ENCODE measurements around the gene CABLES2.

CABLES2 gene

DNA sequence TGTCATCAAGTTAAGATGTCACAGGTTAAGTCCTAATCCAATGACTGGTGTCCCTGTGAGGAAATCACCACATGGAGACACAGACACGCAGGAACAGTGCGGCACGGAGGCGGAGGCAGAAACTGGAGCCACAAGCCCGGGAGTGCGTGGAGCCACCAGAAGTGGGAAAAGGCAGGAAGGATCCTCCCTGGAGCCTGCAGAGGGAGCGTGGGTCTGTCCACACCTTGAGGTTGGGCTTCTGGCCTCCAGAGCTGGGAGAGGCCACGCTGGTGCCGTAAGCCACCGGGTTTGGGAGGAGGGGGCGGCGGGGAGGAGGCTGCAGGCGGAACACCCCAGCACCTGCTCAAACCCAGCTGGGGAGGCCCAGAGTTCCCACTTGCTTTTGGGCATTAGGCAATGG lies 3.8 kb downstream of the CABLES2 start:
- DNase-seq = no peak

DNA sequence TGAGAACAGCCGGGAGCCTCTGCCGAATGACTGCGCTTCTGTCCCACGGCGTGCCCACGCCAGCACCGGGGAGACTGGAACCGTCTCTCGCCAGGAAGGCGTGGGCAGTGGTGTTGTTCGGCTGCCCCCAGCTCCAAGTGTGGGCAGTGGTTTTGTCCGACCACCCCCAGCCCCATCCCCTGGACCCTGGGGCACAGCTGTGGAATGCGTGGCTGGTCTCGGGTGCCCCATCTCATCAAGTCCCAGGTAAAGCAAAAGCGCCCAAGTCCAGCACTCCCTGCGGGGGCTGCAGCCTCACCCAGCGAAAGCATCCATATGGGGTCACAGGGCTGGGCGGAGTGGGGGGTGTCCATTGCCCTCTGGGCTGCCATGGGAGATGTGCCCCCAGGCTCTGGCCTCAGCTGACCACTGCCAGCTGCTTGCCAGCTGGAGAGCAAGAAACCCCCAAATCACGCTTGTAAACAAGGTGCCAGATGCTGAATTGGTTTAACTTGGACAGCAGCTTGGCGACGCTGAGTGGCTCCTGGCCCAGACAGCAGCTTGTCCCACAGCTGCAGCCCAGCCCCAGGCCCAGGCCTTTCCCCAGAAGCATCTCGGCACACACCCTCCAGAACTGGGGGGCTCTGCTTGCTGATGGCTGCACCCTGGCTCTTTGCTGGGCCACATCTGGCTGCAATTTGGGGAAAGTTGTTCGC lies 4.5 kb downstream of the CABLES2 start:
- no peak for DNase-seq

- no peak for DNase-seq
Measured at GRCh38 chr20:62401331-62401779, 5.7 kb downstream of the CABLES2 start.

DNA sequence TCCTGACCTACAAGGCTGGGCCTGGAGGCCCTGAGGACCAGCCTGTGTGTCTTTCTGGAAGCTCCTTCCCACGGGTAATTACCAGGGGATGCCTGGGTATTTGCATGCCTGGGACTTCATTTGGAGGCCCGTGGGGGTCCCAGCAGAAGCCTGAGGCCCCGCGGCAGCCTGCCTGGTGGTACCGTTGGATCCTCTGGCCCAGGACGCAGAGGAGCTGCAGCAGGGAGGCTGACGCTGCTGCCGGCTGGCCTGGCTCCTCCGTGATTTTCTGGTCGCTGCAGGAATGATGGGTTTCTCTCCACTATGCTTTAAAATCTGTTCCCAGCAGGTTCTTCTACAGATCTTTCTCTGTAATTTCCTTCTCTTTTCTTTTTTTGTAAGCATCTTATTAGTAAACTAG lies 6.5 kb downstream of the CABLES2 start:
- no peak for DNase-seq

DNA sequence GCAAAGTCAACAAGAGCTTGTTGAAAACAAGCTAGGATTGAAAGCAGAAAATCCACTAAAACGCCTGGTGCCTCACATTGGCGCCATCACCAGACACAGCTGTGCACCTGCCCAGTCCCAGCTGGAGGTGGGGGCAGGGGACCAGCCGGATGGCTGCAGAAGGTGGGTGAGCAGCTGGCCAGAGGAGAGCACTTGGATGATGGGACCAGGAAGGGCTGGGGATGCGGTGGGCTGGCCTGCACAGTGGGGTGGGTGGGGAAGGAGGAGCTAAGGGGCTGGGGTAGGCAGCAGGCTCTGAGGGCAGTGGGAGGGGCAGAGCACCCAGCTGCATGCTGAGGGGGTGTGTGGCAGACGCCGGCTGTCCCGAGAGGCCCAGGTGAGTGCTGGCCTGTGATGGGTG lies 7.1 kb downstream of the CABLES2 start:
- DNase-seq = no peak

- DNase-seq = no peak
Measured at GRCh38 chr20:62398120-62398821, 8.8 kb downstream of the CABLES2 start.

- no peak for DNase-seq
Measured at GRCh38 chr20:62396367-62397239, 10.5 kb downstream of the CABLES2 start.

DNA sequence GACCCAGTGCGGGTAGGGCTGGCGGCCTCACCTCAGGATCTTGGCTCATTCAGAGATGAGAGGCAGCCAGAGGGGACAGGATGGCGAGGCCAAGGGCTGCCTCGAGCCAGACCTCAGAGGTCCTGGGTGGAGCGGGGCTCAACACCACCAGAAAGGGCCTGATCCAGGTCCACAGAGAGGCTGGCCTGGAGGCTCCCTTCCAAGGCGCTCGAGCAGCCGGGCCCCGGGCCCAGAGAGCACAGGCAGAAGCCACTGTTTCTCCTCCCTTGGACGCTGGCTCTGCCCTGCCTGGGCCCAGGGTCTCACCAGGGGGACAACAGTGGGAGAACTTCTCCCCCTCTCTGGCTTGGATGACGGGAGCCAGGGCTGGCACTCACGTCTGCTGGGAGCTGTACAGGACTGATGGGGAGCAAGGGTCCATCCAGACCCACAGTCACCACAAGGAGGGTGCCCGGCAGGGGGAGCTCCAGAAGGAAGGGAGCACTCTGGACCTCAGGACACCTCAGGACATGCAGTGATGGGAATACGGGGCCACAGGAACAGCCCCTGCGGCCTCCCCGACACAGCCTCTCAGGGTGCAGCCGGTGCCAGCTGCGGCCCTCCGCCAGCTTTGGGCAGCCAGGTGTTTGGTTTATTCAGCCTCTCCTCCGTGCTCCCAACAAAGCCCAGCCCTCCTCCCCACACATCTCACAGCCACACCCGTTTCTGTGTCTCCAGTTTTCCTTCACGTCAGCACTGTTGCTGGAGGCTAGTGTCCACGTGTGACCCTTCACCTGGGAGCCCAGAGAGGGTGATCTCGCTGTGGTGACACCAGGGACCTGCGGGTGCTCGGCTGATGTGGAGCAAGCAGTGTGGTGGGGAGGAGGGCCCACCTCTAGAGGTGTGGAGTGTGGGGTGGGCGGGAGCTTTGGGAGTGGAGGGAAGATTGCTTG lies 11.5 kb downstream of the CABLES2 start:
- no peak for DNase-seq

DNA sequence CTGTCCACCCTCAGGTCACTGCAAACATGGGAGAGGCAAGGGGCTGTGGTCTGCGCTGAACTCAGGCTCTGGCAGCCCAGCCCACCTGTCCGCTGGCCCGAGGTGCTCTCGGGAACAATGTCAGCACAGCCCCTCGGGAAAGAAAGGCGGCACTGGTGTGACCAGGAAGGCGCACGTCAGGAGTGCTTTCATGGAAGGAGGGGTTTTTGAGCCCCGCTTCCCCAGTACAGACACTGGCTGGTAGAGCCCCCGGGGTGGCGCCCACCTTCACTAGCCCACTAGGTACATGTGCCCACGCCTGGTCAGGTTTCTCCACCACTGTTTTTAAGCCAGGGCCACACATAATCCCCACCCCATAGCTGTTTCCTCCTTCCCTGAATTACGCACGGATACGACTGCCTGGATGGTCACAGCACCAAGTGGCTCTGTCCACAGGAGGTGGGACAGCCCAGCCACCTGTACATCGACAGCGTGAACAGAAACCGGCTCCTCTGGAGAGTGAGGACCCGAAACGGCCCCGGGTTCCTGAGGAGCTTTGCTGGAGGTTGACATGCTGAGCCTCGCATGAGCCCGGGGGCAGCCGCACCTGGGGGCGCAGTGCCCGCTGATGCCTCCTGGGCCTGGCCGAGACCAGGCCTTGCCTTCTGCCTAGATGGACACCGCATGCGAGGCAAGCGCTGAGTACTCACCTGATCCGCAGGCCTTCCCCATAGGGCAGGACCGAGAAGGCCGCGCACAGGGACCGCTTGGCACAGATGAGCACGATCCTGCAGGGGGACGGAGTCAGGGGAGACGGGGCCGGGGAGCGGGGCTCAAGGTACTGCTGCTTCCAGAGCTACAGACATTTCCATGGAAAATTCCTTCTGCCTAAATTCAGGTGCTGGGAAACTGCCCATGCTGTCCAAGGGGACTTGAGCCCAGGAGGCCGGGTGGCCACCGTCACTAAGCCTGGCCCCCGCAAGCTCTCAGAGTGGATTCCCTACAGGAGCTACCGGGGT lies 12.5 kb downstream of the CABLES2 start:
- no peak for DNase-seq

DNA sequence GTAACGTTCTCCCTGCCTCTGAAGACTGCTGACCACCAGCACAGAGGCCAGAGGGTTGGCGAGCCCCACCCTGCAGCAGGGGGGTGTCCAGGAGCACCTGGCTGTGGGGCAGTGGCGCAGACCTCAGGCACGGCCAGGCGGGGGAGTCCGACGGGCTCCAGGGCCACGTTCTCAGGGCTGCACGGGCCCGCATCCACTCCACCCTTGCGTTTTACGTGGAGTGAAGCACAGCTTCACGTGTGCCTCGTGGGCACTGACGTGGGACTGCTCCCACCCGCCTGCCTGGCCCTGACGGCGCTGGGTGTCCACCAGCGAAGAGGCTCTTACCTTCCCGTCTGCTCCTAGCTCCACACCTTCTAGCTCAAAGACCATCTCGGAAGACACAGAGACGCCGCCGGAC lies 13.3 kb downstream of the CABLES2 start:
- no peak for DNase-seq

GRCh38 chr20:62393335-62393665 lies 13.8 kb downstream of the CABLES2 start:
- no peak for DNase-seq

GRCh38 chr20:62392621-62393334 lies 14.3 kb downstream of the CABLES2 start:
- no peak for DNase-seq

GRCh38 chr20:62392077-62392418 lies 15.0 kb downstream of the CABLES2 start:
- DNase-seq = no peak

DNA sequence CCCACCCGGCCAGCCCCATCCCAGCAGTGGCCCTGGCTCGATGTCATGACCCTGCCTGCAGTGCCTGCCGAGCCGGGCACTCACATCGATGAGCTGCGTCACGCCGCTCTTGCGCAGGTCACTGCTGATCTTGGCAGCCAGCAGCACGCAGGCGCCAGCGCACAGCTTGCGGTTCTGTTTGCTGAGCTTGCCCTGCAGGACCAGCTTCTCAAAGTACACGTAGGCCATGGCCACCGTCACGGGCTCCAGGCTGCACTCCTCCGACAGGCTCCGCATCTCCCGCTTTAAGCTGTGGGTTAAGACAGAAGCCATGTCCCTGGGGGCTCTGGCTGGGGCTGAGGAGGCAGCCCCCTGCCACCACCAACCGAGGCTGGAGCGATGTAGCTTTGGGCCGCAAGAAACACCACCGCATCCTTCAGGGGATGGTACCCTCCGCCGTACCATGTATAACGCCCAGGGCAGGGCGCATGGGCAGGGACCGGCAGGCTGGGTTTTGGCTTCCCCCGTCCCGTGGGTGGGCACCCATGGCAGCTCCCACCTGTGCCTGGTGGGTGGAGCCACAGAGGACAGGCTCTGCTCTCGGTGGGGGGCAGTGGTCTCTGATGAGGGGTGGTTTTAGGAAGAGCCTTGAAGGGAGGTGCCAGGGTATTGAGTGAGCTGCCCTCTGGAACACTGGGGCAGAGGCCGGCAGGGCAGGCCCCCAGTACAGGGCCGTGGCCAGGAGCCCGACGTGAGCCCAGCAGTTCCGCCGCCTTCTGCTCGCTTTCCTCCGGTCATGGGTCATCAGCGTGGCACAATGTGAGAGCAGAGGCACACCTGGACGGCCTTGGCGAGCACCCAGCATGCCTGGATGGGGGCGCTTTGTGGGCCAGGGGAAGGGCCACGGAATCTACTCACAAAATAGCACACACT lies 15.7 kb downstream of the CABLES2 start:
- DNase-seq = no peak

DNA sequence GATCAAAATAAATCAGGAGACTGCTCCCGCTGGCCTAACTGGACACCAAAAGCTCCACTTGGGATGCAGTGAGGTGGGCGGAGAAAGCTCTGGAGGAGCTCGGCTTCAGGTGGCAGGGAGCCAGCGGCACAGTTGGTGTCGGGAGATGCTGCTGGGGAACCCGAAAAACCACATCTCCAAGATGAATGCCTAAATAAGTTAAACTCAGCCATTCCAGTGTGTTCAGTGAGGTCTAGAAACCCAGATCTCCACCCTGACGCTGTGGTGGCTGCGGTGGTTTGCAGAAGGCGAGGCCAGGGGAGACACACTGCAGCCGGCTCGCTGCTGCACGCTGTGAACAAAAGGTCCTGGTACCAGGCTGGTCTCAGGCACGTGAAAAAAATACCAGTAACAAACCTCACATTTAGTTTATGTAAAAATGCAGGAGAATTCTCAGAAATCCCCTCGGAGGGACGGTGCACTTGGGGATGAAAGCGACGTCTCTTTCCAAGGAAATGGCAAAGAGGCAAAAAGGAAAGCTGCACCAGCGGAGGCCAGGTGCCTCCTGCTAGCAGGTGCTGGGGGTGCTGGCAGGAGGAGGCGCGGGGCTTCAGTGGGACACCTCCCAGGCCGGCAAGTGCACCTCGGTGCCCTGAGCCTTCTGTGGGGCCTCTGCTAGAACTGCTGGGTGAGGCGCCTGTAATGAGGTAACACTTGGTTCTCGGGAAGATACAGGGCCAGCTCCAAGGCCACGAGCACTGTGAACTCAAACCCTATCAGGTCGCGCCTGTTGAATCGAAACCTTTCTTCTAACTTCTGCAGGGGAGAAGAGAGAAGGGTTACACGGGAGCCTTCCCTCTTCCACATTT lies 16.5 kb downstream of the CABLES2 start:
- DNase-seq = no peak

DNA sequence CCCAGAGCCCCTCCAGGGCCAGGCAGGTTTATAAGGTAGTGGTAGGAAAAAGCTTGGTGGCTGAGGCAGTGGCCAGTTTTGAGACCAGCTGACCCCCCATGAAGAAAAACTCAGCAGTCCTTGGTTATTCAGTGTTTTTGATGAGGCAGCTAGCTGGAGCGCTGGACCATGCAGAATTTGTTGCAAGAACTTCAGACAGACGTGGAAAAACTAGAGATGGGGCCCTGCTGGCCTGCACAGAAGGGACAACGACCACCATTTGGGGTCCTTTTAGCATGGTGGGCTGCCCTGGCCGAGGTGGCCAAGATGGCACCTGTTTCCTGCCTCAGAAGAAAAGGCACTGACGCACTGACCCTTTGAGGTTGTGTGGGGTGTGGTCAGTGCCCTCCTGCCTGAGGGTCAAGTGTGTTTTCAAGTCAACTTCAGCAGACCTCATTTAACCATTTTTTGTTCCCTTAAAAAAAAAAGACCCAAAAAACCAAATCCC lies 17.4 kb downstream of the CABLES2 start:
- DNase-seq = no peak

DNA sequence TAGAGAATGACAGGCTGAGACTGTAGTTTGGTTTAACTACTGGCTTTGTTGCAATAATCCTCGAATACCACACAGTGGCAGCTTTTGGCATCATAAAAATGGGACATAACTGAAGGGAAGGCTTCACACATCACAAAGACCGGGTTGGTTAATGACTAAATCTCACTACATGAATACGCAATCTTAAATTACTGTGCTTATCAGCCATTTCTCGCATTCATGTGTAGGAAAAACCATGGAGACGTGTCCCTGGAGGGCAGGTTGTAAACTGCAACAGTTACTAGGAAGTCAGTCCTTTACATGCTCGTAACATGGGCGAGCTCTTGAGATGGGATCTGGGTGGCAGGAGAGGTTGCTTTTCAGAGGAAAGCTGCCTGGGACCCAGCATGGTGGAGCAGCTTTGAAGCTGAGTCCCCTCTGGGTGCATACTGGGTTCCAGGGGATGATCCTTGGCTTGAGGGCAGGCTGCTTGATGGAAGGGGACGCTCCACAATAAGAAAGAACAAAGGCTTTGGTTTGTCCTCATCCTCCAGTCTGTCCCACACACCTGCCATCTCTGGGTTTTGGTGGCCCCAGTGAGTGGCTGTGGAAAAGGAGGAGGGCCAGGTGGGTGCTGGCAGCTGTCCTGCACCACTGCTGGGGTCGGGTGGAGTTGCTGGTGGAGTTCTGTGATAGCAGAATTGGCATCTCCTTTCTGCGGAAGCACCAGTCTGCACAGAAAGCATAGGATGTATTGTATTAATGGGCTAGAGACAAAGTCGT lies 18.1 kb downstream of the CABLES2 start:
- DNase-seq = no peak

Data from RPMI8226 (cell line).